SH-SY5Y (cell line): Measurements from ENCODE around the gene ROBO2.

Experiments
- GATA2 ChIP-seq: IDR thresholded peaks from 2 replicates; pipeline ENCODE4 v1.6.1; 2011; ENCODE audit warnings: mild to moderate bottlenecking, low read depth, low read length
- GATA3 ChIP-seq: IDR thresholded peaks from 2 replicates; pipeline ENCODE4 v1.6.1; 2011; ENCODE audit warnings: low read depth, mild to moderate bottlenecking, low read length, moderate library complexity

GRCh38 chr3:77259694-77260093, 219.8 kb downstream of the ROBO2 start:
- TF ChIP-seq GATA2 (no peak), GATA3 (no peak)
